K562 (cell line): ENCODE measurements around the gene PCID2. TPM values are rescaled to one million over a fixed set of nuclear protein-coding genes. Genes with fewer than 3 reads are reported as not detected.
A peak's percentile ranks its signal among the peaks of the same experiment; 100 is the strongest.

Source experiments
- ARID2 ChIP-seq: fragments of 450-650 bp; IDR thresholded peaks from 2 replicates; pipeline ENCODE4 v1.6.1; 2017; ENCODE audit warnings: antibody characterized with exemption, mild to moderate bottlenecking
- BDP1 ChIP-seq: IDR thresholded peaks from 3 replicates; pipeline ENCODE4 v1.6.1; 2011; ENCODE audit not compliant: insufficient read length, insufficient read depth
- CREBBP ChIP-seq: IDR thresholded peaks from one replicate; pipeline ENCODE4 v1.6.1; 2012; ENCODE audit warnings: low read depth, mild to moderate bottlenecking, control low read depth, inconsistent platforms, low read length
- ERF ChIP-seq: fragments of 450-650 bp; formaldehyde crosslinking; IDR thresholded peaks from 2 replicates; pipeline ENCODE4 v1.4.0; 2020; ENCODE audit warnings: mild to moderate bottlenecking, mixed read lengths
- ETV5 ChIP-seq: sonication (generic); formaldehyde crosslinking; IDR thresholded peaks from 2 replicates; pipeline ENCODE4 v1.4.0; 2020; ENCODE audit warnings: low read depth, mild to moderate bottlenecking, missing genetic modification reagents
- GATAD2B ChIP-seq: fragments of 450-650 bp; IDR thresholded peaks from 2 replicates; pipeline ENCODE4 v1.6.1; 2017; ENCODE audit warnings: mild to moderate bottlenecking, borderline replicate concordance
- HIVEP1 ChIP-seq: fragments of 250-450 bp; sonication (Bioruptor Pico); IDR thresholded peaks from 2 replicates; pipeline ENCODE4 v1.4.0; 2020; ENCODE audit warnings: mild to moderate bottlenecking
- KAT8 ChIP-seq: fragments of 450-650 bp; IDR thresholded peaks from 2 replicates; pipeline ENCODE4 v1.6.1; 2016; ENCODE audit warnings: low read depth, mild to moderate bottlenecking
- KLF1 ChIP-seq: fragments of 450-650 bp; IDR thresholded peaks from 2 replicates; pipeline ENCODE4 v1.6.1; 2016; ENCODE audit warnings: missing genetic modification characterization, missing compliant biosample characterization
- LARP7 ChIP-seq: fragments of 450-650 bp; IDR thresholded peaks from 2 replicates; pipeline ENCODE4 v1.6.1; 2016
- MCM7 ChIP-seq, 2 experiments: fragments of 450-650 bp; IDR thresholded peaks; 2 replicates each; pipeline ENCODE4 v1.6.1; 2016 to 2018
- PHF8 ChIP-seq: fragments of 200-600 bp; sonication (generic); IDR thresholded peaks from 2 replicates; pipeline ENCODE4 v1.6.1; 2012; ENCODE audit warnings: mixed run types, mild to moderate bottlenecking, inconsistent platforms, low read length, moderate library complexity, borderline replicate concordance
- SLC30A9 ChIP-seq: fragments of 250-450 bp; sonication (Bioruptor Pico); IDR thresholded peaks from 2 replicates; pipeline ENCODE4 v1.8.0; 2022; ENCODE audit warnings: mild to moderate bottlenecking, moderate library complexity
- TEAD4 ChIP-seq, 2 experiments: sonication (generic) in 1 of 2; formaldehyde crosslinking in 1 of 2; IDR thresholded peaks; 2 replicates each; pipeline versions ENCODE4 v1.6.1 to v1.8.0; 2012 to 2022; ENCODE audit warnings: borderline replicate concordance in 1 of 2, inconsistent platforms in 1 of 2, low read length in 1 of 2, mild to moderate bottlenecking in 1 of 2, missing genetic modification reagents in 1 of 2
- ZBTB8A ChIP-seq: fragments of 450-650 bp; IDR thresholded peaks from 2 replicates; pipeline ENCODE4 v1.6.1; 2018; ENCODE audit warnings: mild to moderate bottlenecking, moderate library complexity; ENCODE audit not compliant: partially characterized antibody
- ZKSCAN3 ChIP-seq: fragments of 250-450 bp; sonication (Bioruptor Pico); IDR thresholded peaks from 2 replicates; pipeline ENCODE4 v1.4.0; 2020
- ZNF41 ChIP-seq: fragments of 250-450 bp; sonication (Bioruptor Pico); conservative IDR thresholded peaks from 2 replicates; pipeline ENCODE4 v1.4.0; 2020; ENCODE audit warnings: mild to moderate bottlenecking
- ZNF76 ChIP-seq: fragments of 250-450 bp; sonication (Bioruptor Pico); IDR thresholded peaks from 2 replicates; pipeline ENCODE4 v1.4.0; 2020; ENCODE audit warnings: mild to moderate bottlenecking, moderate library complexity, borderline replicate concordance
- ZNF764 ChIP-seq: fragments of 250-450 bp; sonication (Bioruptor Pico); IDR thresholded peaks from 2 replicates; pipeline ENCODE4 v1.4.0; 2020; ENCODE audit warnings: low read depth, mild to moderate bottlenecking, moderate library complexity
- ZNF780A ChIP-seq: fragments of 250-450 bp; sonication (Bioruptor Pico); IDR thresholded peaks from 2 replicates; pipeline ENCODE4 v1.5.0; 2021; ENCODE audit warnings: mild to moderate bottlenecking
- ZNF830 ChIP-seq: fragments of 250-450 bp; sonication (Bioruptor Pico); IDR thresholded peaks from 2 replicates; pipeline ENCODE4 v1.5.0; 2021; ENCODE audit warnings: mild to moderate bottlenecking
- polyA plus RNA-seq, 8 experiments: library from polyadenylated mRNA; depleted of rRNA in 4 of 8; stranded (reverse) in 5 of 8; unstranded in 3 of 8; fragments of >200 nt; fragmentation: Nextera tagmentation in 2 of 8; fragmentation: Illumina TruSeq in 1 of 8; extraction: Ambion mirVana in 2 of 8; extraction: Trizol in 1 of 8; gene quantifications; 2 replicates each; pipeline versions ENCODE4 v1.2.1 to v1.2.3, GENCODE V29; 2011 to 2014; ENCODE audit warnings: inconsistent platforms in 1 of 8, missing spikeins in 1 of 8
- total RNA-seq, 7 experiments: library from RNA; depleted of rRNA in 6 of 7; stranded (reverse); fragments of >200 nt in 6 of 7; fragmentation: Illumina TruSeq in 2 of 7; extraction: Trizol in 2 of 7; gene quantifications; 2 replicates each; pipeline versions ENCODE4 v1.2.1 to v1.2.3, GENCODE V29; 2011 to 2021; ENCODE audit warnings: low replicate concordance in 1 of 7
- TF ChIP-seq, protein P1 (sequence below): fragments of 250-450 bp; sonication (Bioruptor Pico); IDR thresholded peaks from 2 replicates; pipeline ENCODE4 v1.4.0; 2020; ENCODE audit warnings: mild to moderate bottlenecking, moderate library complexity
- TF ChIP-seq, protein P2 (sequence below): fragments of 450-650 bp; IDR thresholded peaks from 2 replicates; pipeline ENCODE4 v1.6.1; 2016; ENCODE audit warnings: borderline replicate concordance
- TF ChIP-seq, protein P3 (sequence below): fragments of 150-350 bp; IDR thresholded peaks from 2 replicates; pipeline ENCODE4 v1.6.1; 2014; ENCODE audit warnings: low read depth, mild to moderate bottlenecking, low read length, borderline replicate concordance

The PCID2 gene
- total and polyA plus RNA-seq, 9 of the 15 experiments (the other 6 are each of a cell fraction or from before 2014, with no cell fraction given) = 39.6 to 117 (median 59.6) TPM

DNA sequence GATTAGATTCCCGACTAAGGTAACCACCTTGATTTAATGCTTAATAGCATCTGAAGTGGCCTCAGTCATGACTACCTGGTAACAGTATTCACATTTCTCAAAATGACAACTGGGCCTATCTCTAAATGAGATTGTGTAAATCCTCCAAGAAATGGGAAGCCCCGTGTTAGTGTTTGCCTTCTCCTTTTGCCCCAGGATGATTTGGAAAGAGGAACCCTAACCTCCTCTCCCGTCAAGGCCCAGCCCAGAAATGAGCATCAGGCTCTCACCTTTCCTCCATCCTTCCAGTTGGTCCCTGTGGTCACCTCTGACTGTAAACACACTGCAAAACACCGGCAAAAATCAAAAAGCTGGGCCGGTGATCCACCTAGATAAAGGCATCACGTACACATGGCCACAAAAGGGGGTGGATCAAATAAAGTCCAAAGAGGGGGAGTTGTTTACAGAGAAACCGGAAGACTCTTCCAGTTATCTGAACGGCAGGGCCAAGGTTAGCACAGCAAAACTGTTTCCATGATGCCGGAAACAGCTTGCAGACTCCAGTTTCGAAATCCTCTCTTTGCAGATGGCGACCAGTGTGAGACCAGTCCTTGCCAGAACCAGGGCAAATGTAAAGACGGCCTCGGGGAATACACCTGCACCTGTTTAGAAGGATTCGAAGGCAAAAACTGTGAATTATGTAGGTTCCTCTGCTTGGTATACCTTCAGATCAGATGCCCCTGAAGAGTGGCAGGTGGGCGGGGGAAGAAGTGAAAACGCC lies 69.5 kb downstream of the PCID2 start (continued):
- TF ChIP-seq PHF8 (no peak), ETV5 (CRISPR knock-in tag) (peak; percentile 29; the same call in 1 of the 2 replicates), CREBBP (no peak), KAT8 (no peak), ZNF76 (CRISPR knock-in tag) (no peak), LARP7 (no peak), ARID2 (no peak), KLF1 (tag) (no peak), SLC30A9 (CRISPR knock-in tag) (no peak), ZKSCAN3 (no peak), GATAD2B (no peak), HIVEP1 (0 out of 2 replicates have a peak, but pooled peaks have one; percentile 20), ZNF780A (CRISPR knock-in tag) (no peak), BDP1 (no peak), MCM7 (IDR thresholded peaks at IDR 0.05) (no peak), TEAD4 (IDR thresholded peaks at IDR 0.05; ENCODE audit: low read length) (no peak), TEAD4 (CRISPR knock-in tag; IDR thresholded peaks at IDR 0.05; ENCODE audit: borderline replicate concordance) (no peak), ZBTB8A (no peak), ZNF41 (CRISPR knock-in tag) (0 out of 2 replicates have a peak, but pooled peaks have one; percentile 43), ZNF764 (CRISPR knock-in tag) (no peak), ERF (CRISPR knock-in tag) (no peak), ZNF830 (CRISPR knock-in tag) (no peak)
- TF ChIP-seq, protein P1, sequence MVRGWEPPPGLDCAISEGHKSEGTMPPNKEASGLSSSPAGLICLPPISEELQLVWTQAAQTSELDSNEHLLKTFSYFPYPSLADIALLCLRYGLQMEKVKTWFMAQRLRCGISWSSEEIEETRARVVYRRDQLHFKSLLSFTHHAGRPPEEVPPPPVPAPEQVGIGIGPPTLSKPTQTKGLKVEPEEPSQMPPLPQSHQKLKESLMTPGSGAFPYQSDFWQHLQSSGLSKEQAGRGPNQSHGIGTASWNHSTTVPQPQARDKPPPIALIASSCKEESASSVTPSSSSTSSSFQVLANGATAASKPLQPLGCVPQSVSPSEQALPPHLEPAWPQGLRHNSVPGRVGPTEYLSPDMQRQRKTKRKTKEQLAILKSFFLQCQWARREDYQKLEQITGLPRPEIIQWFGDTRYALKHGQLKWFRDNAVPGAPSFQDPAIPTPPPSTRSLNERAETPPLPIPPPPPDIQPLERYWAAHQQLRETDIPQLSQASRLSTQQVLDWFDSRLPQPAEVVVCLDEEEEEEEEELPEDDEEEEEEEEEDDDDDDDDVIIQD (CRISPR knock-in tag) = no peak
- TF ChIP-seq, protein P2, sequence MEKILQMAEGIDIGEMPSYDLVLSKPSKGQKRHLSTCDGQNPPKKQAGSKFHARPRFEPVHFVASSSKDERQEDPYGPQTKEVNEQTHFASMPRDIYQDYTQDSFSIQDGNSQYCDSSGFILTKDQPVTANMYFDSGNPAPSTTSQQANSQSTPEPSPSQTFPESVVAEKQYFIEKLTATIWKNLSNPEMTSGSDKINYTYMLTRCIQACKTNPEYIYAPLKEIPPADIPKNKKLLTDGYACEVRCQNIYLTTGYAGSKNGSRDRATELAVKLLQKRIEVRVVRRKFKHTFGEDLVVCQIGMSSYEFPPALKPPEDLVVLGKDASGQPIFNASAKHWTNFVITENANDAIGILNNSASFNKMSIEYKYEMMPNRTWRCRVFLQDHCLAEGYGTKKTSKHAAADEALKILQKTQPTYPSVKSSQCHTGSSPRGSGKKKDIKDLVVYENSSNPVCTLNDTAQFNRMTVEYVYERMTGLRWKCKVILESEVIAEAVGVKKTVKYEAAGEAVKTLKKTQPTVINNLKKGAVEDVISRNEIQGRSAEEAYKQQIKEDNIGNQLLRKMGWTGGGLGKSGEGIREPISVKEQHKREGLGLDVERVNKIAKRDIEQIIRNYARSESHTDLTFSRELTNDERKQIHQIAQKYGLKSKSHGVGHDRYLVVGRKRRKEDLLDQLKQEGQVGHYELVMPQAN = no peak
- TF ChIP-seq, protein P3, sequence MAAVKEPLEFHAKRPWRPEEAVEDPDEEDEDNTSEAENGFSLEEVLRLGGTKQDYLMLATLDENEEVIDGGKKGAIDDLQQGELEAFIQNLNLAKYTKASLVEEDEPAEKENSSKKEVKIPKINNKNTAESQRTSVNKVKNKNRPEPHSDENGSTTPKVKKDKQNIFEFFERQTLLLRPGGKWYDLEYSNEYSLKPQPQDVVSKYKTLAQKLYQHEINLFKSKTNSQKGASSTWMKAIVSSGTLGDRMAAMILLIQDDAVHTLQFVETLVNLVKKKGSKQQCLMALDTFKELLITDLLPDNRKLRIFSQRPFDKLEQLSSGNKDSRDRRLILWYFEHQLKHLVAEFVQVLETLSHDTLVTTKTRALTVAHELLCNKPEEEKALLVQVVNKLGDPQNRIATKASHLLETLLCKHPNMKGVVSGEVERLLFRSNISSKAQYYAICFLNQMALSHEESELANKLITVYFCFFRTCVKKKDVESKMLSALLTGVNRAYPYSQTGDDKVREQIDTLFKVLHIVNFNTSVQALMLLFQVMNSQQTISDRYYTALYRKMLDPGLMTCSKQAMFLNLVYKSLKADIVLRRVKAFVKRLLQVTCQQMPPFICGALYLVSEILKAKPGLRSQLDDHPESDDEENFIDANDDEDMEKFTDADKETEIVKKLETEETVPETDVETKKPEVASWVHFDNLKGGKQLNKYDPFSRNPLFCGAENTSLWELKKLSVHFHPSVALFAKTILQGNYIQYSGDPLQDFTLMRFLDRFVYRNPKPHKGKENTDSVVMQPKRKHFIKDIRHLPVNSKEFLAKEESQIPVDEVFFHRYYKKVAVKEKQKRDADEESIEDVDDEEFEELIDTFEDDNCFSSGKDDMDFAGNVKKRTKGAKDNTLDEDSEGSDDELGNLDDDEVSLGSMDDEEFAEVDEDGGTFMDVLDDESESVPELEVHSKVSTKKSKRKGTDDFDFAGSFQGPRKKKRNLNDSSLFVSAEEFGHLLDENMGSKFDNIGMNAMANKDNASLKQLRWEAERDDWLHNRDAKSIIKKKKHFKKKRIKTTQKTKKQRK = no peak
